ENCODE measurements around the gene ST6GALNAC4.

The ST6GALNAC4 gene

GRCh38 chr9:127916720-127917581, at the start of gene ST6GALNAC4:
TSS of gene ST6GALNAC4 (minus strand) at chr9:127917041. CDS start at chr9:127916419, 622 bp downstream.
- peak; percentile 86 to 88 for DNase-seq (ENCODE audit: extremely low read depth in 1 of 2, low read depth in 1 of 2)

GRCh38 chr9:127965953-127966352, 49.1 kb upstream of the ST6GALNAC4 start:
- no peak for DNase-seq (ENCODE audit: extremely low read depth in 1 of 2, low read depth in 1 of 2)

GRCh38 chr9:127963359-127964064, 46.7 kb upstream of the ST6GALNAC4 start:
- no peak for DNase-seq (ENCODE audit: extremely low read depth in 1 of 2, low read depth in 1 of 2)

- no peak for DNase-seq (ENCODE audit: extremely low read depth in 1 of 2, low read depth in 1 of 2)
Observed at GRCh38 chr9:127963041-127963358, 46.2 kb upstream of the ST6GALNAC4 start.

- no peak for DNase-seq (ENCODE audit: extremely low read depth in 1 of 2, low read depth in 1 of 2)
Observed at GRCh38 chr9:127962278-127962677, 45.4 kb upstream of the ST6GALNAC4 start.

- no peak for DNase-seq (ENCODE audit: extremely low read depth in 1 of 2, low read depth in 1 of 2)
Observed at GRCh38 chr9:127961613-127962155, 44.8 kb upstream of the ST6GALNAC4 start.

GRCh38 chr9:127961155-127961490, 44.3 kb upstream of the ST6GALNAC4 start:
- no peak for DNase-seq (ENCODE audit: extremely low read depth in 1 of 2, low read depth in 1 of 2)

GRCh38 chr9:127960410-127961154, 43.7 kb upstream of the ST6GALNAC4 start:
- DNase-seq (ENCODE audit: extremely low read depth in 1 of 2, low read depth in 1 of 2), result no peak

GRCh38 chr9:127959841-127960409, 43.1 kb upstream of the ST6GALNAC4 start:
- no peak for DNase-seq (ENCODE audit: extremely low read depth in 1 of 2, low read depth in 1 of 2)

GRCh38 chr9:127959398-127959797, 42.6 kb upstream of the ST6GALNAC4 start:
- no peak for DNase-seq (ENCODE audit: extremely low read depth in 1 of 2, low read depth in 1 of 2)

- DNase-seq (ENCODE audit: extremely low read depth in 1 of 2, low read depth in 1 of 2), result no peak
Observed at GRCh38 chr9:127958728-127959127, 41.9 kb upstream of the ST6GALNAC4 start.

GRCh38 chr9:127955294-127956015, 38.6 kb upstream of the ST6GALNAC4 start:
- peak; percentile 47 to 84 for DNase-seq (ENCODE audit: extremely low read depth in 1 of 2, low read depth in 1 of 2)

- DNase-seq (ENCODE audit: extremely low read depth in 1 of 2, low read depth in 1 of 2), result no peak
Observed at GRCh38 chr9:127954831-127955293, 38.0 kb upstream of the ST6GALNAC4 start.

GRCh38 chr9:127953768-127954505, 37.1 kb upstream of the ST6GALNAC4 start:
- no peak for DNase-seq (ENCODE audit: extremely low read depth in 1 of 2, low read depth in 1 of 2)

GRCh38 chr9:127953154-127953553, 36.3 kb upstream of the ST6GALNAC4 start:
- DNase-seq (ENCODE audit: extremely low read depth in 1 of 2, low read depth in 1 of 2), result no peak

GRCh38 chr9:127950513-127951289, 33.9 kb upstream of the ST6GALNAC4 start:
- no peak for DNase-seq (ENCODE audit: extremely low read depth in 1 of 2, low read depth in 1 of 2)

- DNase-seq (ENCODE audit: extremely low read depth in 1 of 2, low read depth in 1 of 2), result no peak
Observed at GRCh38 chr9:127949827-127950512, 33.1 kb upstream of the ST6GALNAC4 start.

Data from stimulated activated CD8-positive, alpha-beta memory T cell treated with anti-CD3 and anti-CD28 coated beads, Interleukin-7, amount 100 ng/mL, for 48 hours (primary cell).